GM19035 (cell line): ENCODE results near the gene ADAM11.
"Not testable (repeated sequence)": the region's sequence is repeated elsewhere in the genome, so short reads cannot be mapped to it uniquely, and the experiment has no call there.

ENCODE experiments used
- ATAC-seq: cut with Tn5 transposase; IDR thresholded peaks from one replicate; pipeline ENCODE4 v1.9.1; 2021; ENCODE audit not compliant: unreplicated experiment

ADAM11 gene, protein sequence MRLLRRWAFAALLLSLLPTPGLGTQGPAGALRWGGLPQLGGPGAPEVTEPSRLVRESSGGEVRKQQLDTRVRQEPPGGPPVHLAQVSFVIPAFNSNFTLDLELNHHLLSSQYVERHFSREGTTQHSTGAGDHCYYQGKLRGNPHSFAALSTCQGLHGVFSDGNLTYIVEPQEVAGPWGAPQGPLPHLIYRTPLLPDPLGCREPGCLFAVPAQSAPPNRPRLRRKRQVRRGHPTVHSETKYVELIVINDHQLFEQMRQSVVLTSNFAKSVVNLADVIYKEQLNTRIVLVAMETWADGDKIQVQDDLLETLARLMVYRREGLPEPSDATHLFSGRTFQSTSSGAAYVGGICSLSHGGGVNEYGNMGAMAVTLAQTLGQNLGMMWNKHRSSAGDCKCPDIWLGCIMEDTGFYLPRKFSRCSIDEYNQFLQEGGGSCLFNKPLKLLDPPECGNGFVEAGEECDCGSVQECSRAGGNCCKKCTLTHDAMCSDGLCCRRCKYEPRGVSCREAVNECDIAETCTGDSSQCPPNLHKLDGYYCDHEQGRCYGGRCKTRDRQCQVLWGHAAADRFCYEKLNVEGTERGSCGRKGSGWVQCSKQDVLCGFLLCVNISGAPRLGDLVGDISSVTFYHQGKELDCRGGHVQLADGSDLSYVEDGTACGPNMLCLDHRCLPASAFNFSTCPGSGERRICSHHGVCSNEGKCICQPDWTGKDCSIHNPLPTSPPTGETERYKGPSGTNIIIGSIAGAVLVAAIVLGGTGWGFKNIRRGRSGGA

DNA sequence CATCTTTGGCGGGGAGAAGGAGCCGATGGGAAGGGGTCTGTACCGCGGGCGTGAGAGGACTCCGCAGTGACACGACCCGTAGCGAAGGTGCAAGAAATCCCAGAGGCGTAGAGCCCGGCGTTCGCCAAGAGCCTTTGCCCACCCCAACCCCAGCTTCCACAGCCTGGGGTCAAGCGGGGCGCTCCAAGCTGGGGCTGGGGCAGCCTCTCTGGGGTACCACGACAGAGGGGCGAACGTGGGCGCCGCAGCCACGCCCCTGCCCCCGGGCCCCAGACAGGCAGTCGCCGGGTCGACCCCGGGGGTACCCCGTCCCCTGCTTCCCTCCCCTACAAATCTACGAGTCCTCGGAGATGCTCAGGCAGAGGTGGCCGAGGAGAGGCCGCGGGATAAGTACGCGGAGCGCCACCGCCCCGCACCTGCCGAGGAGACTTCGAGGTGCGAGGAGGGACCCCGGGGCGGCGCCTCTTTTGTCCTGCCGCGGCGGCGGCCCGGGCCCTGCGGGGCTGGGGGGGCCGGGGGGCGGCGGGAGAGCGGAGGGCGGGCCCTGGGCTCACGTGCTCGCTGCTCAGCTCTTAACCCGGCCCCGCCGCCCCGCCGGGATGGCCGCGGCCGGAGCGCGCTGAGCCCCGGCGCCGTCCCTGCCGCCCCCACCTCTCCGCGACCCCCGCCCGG lies at the start of gene ADAM11:
Gene ADAM11 (plus strand): TSS at position 575 of the 672 bp plus-strand sequence. CDS start 212 bp downstream, outside the sequence.
- ATAC-seq: no peak

DNA sequence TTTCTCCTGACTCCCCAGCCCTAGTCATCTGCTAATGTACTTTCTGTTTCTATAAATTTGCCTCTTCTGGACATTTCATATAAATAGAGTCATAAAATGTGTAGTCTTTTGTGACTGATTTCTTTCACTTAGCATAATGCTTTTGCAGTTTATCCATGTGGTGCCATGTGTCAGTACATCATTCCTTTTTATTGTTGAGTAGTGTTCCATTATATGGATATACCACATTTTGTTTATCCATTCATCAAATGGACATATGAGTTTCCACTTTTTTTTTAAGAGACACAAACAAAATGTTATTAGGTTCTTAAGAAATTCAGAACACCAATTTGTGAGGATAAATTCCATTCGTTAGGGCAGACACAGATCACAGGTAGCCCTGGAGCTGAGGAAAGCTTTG lies 39.3 kb upstream of the ADAM11 start:
- ATAC-seq: no peak

DNA sequence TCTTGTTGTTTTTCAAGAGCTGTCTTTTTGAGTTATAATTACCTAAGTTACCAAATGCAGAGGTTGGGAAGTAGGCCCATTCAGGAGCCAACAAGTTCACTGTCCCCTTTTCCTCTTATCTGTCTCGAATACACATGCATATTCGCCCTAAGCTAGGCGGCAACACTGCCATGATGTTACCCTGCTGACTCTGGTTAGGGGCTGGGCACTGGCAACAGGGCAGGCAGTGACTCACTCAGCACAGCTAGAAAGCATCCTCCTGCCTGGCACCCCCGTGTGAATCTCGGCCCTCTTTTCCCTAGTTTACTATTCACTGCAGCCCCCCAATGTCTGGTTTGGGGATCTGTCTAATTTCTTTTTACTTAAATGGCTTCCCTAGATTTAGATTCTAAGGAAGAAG lies 36.5 kb upstream of the ADAM11 start:
- ATAC-seq: no peak

DNA sequence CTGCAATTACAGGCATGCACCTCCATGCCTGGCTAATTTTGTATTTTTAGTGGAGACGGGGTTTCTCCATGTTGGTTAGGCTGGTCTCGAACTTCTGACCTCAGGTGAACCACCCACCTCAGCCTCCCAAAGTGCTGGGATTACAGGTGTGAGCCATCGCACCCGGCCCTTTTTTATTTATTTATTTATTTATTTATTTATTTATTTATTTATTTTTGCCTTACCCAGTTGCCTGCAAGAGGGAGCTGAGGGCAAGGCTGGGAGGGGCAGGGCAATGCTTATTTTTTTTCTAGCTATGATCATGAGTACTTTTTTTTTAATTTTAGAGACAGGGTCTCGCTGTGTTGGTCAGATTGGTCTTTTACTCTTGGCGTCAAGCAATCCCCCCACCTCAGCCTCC lies 32.7 kb upstream of the ADAM11 start:
- ATAC-seq: not testable (repeated sequence)

DNA sequence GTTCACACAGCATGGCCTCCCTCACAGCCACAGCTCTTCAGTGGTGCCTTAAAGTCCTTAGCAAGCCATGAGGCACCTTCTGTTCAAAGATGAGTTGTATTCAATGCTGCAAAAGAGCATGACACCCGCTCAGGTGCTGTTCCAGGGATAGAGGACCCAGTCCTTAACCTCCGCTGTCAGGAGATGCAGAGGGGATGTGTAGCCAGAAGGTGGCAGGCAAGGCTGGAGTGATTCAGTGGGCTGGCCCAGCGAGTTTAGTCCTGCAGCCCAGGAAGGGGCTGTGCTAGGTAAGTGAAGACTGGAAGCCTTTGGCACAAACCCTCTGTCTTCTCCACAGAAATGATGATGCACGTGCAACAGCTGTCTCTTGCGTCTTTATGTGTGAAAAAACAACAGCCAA lies 25.0 kb upstream of the ADAM11 start:
- no peak for ATAC-seq

DNA sequence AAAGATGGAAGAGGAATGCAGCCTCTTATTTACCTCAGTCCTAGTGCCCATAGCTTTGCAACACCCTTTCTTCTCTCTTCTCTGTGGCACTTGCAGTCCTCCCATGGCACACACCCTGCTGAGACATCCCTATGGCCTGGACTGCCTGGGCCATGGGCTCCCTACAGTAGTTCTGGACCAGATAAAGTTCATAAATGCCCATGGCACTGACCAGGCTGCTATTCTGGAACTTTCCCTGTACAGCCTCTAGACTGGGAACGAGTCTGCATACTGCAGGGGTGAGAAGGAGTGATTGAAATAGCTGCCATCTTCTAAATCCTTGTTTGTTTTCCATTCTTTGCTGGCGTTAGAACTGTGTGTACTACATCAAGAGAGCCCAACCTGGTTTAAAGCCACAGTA lies 24.5 kb upstream of the ADAM11 start:
- no peak for ATAC-seq

DNA sequence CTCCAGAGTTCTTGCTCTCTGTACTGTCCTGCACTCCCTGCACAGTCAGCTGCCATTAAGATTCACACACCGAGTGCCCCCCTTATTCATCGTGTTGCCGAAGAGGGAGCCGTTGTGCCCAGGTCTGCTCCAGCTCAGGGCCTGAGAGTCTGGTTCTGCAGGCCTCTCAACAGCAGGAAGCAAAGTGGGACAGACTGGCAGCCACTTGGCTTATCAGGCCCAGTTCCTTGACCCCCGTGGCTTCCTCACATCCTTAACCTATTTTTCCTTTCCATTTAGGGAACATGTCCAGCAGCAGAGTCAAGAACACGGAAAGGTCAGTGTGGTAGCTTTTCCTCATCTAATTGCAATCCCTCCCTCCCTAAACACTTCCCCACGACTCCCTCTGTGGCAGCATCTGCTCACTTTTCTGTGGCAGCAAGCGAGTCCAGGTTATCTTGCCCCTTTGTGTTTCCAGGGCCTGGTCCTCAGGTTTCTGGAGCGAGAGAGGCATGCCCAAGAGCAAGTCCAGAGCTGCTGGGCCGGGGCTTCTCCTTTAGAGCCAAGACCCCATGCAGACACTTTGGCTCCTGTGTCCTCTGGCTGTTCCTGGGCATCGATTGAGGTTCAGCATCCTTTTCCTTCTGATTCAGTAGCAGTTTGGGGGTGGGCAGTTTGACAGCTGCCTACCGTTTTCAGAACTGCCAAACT lies 22.1 kb upstream of the ADAM11 start:
- ATAC-seq: no peak

DNA sequence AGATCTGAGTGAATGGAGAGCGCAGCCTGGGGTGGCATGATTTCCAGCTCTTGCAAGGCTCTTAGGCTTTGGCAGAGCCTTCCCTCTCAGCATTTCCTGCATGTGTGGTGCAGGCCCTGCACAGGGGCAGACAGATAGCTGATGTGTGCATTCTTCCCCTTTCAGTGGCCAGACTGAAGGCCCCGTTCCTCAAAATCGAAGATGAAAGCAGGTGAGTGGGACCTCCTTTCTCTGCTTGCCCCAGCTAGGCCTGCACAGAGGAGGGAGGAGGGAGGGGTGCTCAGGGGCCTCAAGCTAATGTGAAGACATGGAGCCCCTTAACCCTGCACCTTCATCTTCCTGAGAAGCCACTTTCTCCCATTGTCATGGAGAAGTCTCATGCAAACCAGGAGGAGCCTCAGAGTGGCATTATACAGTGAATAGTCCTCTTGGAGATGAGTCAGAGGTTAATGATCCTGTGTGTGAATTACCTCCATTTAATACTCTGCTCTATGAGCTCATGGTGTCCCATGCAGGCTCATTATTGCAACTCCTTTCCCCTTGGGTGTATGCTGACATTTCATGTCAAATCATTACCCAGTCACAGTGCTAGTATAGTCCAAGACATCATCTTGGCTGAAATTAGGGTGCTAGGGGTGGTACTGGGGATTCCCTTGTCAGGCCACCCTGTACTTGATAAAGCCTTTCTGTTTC lies 20.4 kb upstream of the ADAM11 start:
- ATAC-seq: no peak

DNA sequence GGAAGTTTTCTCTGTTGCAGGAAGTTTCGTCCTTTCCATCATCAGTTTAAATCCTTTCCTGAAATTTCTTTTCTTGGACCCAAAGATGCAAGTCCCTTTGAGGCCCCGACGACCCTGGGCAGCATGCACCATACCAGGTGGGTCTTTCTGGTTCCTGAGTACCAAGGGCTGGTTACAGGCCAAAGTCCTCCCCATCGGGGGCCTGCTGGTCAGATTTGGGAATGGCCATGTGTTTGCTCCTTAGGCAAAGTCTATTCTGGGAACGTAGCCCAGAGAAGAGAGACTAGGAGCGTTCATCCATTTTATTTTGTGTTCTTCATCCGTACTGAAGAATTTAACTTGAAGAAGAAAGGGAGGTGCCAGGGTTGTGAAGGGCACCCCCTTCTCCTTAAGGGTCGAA lies 17.5 kb upstream of the ADAM11 start:
- no peak for ATAC-seq

DNA sequence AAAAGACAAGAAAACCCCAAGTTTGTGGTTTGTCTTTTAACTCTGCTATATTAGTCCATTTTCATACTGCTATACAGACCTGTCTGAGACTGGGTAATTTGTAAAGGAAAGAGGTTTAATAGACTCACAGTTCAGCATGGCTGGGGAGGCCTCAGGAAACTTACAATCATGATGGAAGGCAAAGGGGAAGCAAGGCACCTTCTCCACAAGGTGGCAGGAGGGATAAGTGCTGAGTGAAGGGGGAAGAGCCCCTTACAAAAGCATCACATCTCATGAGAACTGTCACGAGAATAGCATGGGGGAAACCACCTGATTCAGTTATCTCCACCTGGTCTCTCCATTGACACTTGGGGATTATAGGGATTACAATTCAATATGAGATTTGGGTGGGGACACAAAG lies 13.5 kb upstream of the ADAM11 start:
- ATAC-seq: no peak

DNA sequence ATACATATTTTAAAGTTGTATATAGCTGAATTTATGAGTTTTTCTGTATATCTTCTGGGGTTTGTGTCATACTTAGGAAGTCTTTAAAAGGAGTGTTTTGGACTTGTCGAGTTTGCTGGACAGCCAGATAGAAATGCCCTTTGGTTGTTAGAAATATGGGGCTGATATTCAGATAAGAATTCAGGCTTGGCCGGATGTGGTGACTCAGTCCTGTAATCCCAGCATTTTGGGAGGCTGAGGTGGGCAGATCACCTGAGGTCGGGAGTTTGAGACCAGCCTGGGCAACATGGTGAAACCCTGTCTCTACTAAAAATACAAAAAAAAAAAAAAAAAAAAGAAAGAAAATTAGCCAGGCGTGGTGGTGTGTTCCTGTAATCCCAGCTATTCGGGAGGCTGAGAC lies 13.1 kb upstream of the ADAM11 start:
- ATAC-seq: not testable (repeated sequence)

DNA sequence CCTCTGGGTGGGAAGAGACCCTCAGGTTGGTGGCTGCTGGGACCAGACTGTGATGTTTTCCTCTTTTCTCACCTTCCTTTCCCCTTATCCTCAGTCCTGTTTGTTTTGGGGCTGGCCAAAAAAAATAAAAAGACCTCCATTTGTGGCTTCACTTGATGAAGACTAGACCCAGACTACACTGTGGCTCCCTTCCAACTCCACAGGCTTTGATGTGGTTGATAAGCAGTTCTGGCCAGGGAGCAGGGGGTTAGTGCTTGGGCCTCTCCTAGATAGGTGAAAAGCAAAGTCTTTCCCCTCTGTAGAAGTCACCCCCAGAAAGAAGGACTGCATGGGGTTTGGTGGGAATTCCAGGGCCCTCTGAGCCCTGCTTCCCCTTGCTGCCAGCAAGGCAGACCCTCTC lies 11.2 kb upstream of the ADAM11 start:
- ATAC-seq: no peak

DNA sequence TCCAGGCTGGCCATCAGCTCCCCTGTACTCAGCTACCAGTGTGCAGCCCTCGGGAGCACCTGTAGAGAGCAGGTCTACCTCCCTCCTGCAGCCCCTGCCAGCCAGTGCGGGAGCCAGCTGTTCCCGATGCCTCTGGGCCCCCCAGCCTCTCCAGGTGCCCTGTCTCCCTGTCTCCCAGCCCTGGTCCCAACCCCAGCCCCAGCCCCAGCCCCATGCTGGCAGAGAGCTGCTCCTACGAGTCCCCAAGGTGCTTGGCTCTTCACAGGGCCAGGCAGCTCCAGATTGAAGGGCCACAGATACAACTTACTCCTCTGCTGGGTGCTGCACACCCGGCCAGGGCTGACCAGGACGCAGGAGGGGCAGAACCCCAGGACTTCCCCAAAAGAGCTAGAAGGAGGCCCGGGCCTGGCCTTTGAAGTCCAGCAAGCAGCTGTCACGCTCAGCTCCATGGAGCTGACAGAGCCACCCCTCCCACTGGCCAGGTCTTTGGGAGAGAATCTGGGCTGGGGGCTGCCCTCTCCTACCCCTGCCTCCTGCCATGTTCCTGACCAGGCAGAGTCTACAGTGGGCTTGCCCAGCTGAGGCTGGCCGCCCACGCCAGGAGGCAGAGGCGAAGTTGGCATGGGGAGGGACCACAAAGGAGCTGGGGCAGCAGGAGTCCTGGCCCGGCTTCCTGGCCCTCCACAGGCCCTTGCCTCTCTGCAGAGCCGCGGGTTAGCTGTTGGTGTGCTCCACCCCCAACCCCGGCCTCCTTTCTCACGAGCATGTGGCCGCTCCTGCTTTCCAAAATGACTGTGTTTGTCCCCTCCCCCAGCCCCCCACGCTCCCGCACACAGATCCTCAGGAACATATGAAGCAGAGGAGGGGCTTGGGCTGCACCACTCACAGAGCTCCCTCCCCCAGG lies 9.5 kb upstream of the ADAM11 start:
- ATAC-seq: no peak

DNA sequence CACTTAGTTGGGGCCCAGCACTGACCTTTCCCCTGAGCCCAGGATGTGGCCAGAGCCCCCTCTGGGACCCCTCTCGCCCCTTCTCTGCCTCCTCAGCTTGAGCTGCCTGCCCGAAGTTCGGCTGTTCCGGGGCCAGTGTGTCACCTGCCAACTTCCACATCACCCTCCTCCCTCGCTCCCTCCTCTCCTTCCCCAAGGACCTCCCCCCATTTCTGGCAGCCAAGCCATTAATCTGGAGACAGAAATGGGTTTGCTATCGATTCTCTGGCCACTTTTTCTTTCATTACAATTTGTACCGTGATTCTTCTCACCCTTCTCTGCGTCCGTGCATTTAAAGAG lies 8.8 kb upstream of the ADAM11 start:
- ATAC-seq: no peak

DNA sequence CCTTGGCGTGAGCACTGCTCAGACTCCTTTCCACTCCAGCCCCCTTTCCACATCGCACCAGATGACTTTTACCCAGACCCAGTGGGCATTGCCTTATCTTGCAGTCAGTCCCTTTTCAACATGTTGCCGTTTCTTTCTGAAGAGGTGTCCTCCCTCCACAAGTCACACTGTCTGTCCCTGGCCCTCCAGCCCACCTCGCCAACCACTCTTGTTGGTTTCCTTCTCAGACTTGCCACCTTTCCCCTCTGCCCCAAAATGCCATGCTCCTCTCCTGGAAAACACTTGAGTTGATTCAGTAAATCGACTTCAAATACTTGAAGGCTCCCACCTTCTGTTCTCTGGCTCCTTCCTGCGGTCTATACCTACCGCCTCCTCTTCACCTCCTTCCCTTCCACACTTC lies 7.5 kb upstream of the ADAM11 start:
- ATAC-seq: no peak

DNA sequence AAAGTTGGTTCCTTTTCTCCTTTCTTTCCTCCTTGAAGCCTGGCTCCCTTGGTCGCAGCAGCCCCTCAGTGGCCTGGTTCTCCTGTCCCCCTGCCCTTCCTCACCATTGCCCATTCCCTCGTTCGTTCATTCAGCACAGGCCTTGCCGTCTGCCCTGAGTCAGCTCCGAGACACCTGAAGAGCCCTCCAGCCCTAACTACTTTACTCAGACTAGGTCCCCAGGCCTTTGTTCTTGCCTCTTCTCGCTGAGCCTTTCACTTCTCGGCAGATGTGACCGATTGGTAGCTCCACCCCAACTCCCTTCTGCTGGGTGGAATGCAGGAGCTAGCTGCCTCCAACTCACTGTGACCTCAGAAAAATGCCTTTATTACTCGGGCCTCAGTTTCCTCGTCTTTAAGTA lies 7.0 kb upstream of the ADAM11 start:
- no peak for ATAC-seq

DNA sequence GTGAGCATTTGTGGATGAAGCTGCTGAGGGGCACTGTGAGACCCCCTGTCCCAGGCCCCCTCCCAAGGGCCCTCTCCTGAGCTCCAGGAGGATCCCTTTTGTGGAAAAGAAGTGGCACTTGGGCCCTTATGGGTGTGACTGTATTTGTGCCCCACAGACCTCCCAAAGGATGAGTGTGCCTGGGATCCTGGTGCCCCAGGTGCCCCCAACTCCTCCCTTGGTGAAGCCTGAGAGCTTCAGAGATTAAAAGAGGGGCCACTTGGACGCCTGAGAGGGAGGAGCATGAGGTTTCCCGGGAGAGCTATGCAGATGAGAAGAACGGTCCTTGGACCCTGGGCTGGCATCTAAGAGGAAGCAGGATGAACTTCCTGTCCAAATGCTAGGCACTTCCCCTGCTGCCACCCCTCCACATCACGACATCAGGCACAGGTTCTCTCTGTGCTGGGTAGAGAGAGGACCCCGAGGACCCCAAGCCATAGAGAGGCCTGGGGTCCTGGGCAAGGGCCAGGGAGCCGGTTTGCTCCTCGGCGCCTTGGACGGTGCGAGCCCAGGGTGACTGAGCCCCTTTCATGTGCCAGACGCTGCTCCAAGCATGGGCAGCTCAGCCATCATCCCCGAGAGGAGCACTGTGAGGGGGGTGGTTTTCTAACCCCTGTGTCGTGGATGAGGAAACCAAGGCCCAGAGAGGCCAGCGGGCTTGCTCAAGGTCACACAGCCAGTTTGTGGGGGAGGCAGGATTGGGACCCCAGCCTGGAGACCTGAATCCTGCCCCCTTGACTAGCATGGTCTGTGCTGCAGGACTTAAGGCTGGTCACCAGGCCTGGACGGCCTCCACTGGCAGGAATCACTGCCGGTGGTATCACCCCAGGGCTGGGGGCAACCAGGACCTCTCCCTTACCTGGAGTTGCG lies 5.6 kb upstream of the ADAM11 start:
- no peak for ATAC-seq

DNA sequence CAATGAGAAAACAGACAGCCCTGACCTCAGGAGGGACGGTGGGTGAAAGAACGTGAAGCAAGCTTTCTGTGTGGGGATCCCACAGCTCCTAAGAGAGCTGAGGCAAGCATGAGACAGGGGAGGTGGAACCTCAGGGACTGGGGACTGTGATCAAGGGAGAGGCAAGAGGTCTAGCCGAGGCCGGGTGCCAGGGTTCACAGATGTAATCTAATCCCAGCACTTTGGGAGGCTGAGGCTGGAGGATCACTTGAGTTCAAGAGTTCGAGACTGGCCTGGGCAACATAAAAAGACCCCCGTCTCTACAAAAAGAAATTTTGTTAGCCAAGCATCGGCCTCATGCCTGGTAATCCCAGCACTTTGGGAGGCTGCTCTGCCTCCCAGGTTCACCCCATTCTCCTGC lies 4.5 kb upstream of the ADAM11 start:
- no peak for ATAC-seq

DNA sequence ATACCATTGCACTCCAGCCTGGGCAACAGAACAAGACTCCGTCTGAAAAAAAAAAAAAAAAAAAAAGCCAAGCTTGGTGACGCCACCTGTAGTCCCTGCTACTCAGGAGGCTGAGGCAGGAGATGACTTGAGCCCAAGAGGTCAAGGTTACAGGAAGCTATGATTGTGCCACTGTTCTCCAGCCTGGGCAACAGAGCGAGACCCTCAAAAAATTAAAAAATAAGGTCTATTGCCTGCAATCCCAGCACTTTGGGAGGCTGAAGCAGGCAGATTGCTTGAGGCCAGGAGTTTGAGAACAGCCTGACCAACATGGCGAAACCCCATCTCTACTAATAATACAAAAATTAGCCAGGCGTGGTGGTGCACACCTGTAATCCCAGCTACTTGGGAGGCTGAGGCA lies 3.6 kb upstream of the ADAM11 start:
- ATAC-seq: not testable (repeated sequence)
